Ectodermal cell (in vitro differentiated cells): ENCODE data around the gene EYA3.

Experiments used
- H3K27ac ChIP-seq: 2 replicates; pipeline ENCODE4 v1.7.0; 2013; ENCODE audit warnings: mild to moderate bottlenecking, low read depth, low read length; ENCODE audit not compliant: insufficient read depth, poor library complexity, severe bottlenecking
- H3K27me3 ChIP-seq: 2 replicates; pipeline ENCODE4 v1.7.0; 2013; ENCODE audit warnings: mild to moderate bottlenecking, low read length; ENCODE audit not compliant: insufficient read depth, control insufficient read depth, poor library complexity, severe bottlenecking
- H3K36me3 ChIP-seq: one replicate; pipeline ENCODE4 v1.7.0; 2013; ENCODE audit warnings: low read length; ENCODE audit not compliant: control insufficient read depth, insufficient read depth
- H3K4me1 ChIP-seq: one replicate; pipeline ENCODE4 v1.7.0; 2013; ENCODE audit warnings: low read length; ENCODE audit not compliant: control insufficient read depth, insufficient read depth
- H3K4me3 ChIP-seq: 2 replicates; pipeline ENCODE4 v1.7.0; 2013; ENCODE audit warnings: low read depth, low read length, control low read depth; ENCODE audit not compliant: insufficient read depth
- H3K9me3 ChIP-seq: 2 replicates; pipeline ENCODE4 v1.7.0; 2013; ENCODE audit warnings: mild to moderate bottlenecking, low read length, moderate library complexity; ENCODE audit not compliant: control insufficient read depth
- WGBS, 2 experiments: methylation state at CpG; one replicate each; pipeline ENCODE4 v1.1.7; 2013; ENCODE audit warnings: missing lambda C conversion rate in 2 of 2; 5-methylcytosine and 5-hydroxymethylcytosine counted together

The EYA3 gene

GRCh38 chr1:28096210-28097099, 8.0 kb upstream of the EYA3 start:
- no peaks in the 10 kb centered on the region for H3K27me3 ChIP-seq
- no peaks in the 10 kb centered on the region for H3K4me1 ChIP-seq
- H3K4me3 ChIP-seq: no peak overlapping the region
- no peaks in the 10 kb centered on the region for H3K9me3 ChIP-seq
- no peaks in the 10 kb centered on the region for H3K36me3 ChIP-seq
- no peak overlapping the region for H3K27ac ChIP-seq
- WGBS, 2 experiments: 94 to 95% methylated on average over 16 to 17 of the region's 17 CpGs

GRCh38 chr1:28091043-28091781, 2.8 kb upstream of the EYA3 start:
- H3K27me3 ChIP-seq: no peaks in the 10 kb centered on the region
- no peak overlapping the region for H3K27ac ChIP-seq
- no peaks in the 10 kb centered on the region for H3K9me3 ChIP-seq
- H3K4me1 ChIP-seq: peaks cover 6% of the 10 kb centered on the region
- H3K4me3 ChIP-seq: no peak overlapping the region
- 67 to 71% methylated on average over 5 to 6 of the region's 6 CpGs for WGBS, 2 experiments
- no peaks in the 10 kb centered on the region for H3K36me3 ChIP-seq

GRCh38 chr1:28087614-28088167, 719 bp downstream of the EYA3 start:
- Histone ChIP-seq H3K9me3 (no peaks in the 10 kb centered on the region), H3K4me3 (peak overlapping the region; percentile 59), H3K4me1 (peaks cover 6% of the 10 kb centered on the region), H3K36me3 (no peaks in the 10 kb centered on the region), H3K27me3 (no peaks in the 10 kb centered on the region), H3K27ac (peak overlapping the region; percentile 81)
- 8 to 9% methylated on average over 16 of the region's 16 CpGs for WGBS, 2 experiments

- Histone ChIP-seq H3K4me3 (no peak overlapping the region), H3K36me3 (no peaks in the 10 kb centered on the region), H3K4me1 (peaks cover 6% of the 10 kb centered on the region), H3K27me3 (no peaks in the 10 kb centered on the region), H3K27ac (no peak overlapping the region), H3K9me3 (no peaks in the 10 kb centered on the region)
- WGBS, 2 experiments: 82 to 97% methylated on average over 1 of the region's 1 CpG
These were observed 1.8 kb downstream of the EYA3 start for GRCh38 chr1:28086651-28087050.

- WGBS, 2 experiments: 90 to 93% methylated on average over 5 of the region's 5 CpGs
- Histone ChIP-seq H3K9me3 (no peaks in the 10 kb centered on the region), H3K36me3 (no peaks in the 10 kb centered on the region), H3K4me3 (no peak overlapping the region), H3K27ac (no peak overlapping the region), H3K4me1 (peaks cover 6% of the 10 kb centered on the region), H3K27me3 (no peaks in the 10 kb centered on the region)
These were observed 3.3 kb downstream of the EYA3 start for GRCh38 chr1:28085129-28085528.

GRCh38 chr1:28083876-28084275, 4.5 kb downstream of the EYA3 start:
- Histone ChIP-seq H3K4me1 (peaks cover 6% of the 10 kb centered on the region), H3K27ac (no peak overlapping the region), H3K27me3 (no peaks in the 10 kb centered on the region), H3K9me3 (no peaks in the 10 kb centered on the region), H3K36me3 (peaks cover 3% of the 10 kb centered on the region), H3K4me3 (no peak overlapping the region)
- 78 to 95% methylated on average over 1 of the region's 1 CpG for WGBS, 2 experiments

- H3K27ac ChIP-seq: no peak overlapping the region
- no peaks in the 10 kb centered on the region for H3K4me1 ChIP-seq
- WGBS, 2 experiments: 94% methylated on average over 7 to 8 of the region's 8 CpGs
These were observed 9.5 kb downstream of the EYA3 start for GRCh38 chr1:28078680-28079626.

GRCh38 chr1:28078262-28078661, 10.1 kb downstream of the EYA3 start:
- Histone ChIP-seq H3K27ac (no peak overlapping the region), H3K9me3 (no peaks in the 10 kb centered on the region), H3K36me3 (peaks cover 3% of the 10 kb centered on the region), H3K4me1 (no peaks in the 10 kb centered on the region), H3K27me3 (no peaks in the 10 kb centered on the region), H3K4me3 (no peak overlapping the region)
- WGBS, 2 experiments: 86 to 94% methylated on average over 3 to 4 of the region's 4 CpGs

More at GRCh38 chr1:28078680-28079626, 9.5 kb downstream of the EYA3 start:
- Histone ChIP-seq H3K9me3 (no peaks in the 10 kb centered on the region), H3K4me3 (no peak overlapping the region), H3K36me3 (peaks cover 3% of the 10 kb centered on the region), H3K27me3 (no peaks in the 10 kb centered on the region)

- Histone ChIP-seq H3K4me1 (no peaks in the 10 kb centered on the region), H3K4me3 (no peak overlapping the region), H3K36me3 (peaks cover 3% of the 10 kb centered on the region), H3K27ac (no peak overlapping the region), H3K27me3 (no peaks in the 10 kb centered on the region), H3K9me3 (no peaks in the 10 kb centered on the region)
- WGBS, 2 experiments: 95 to 100% methylated on average over 1 of the region's 1 CpG
These were observed 13.4 kb downstream of the EYA3 start for GRCh38 chr1:28074892-28075511.
